GM23338 (cell line): ENCODE measurements around the gene ZSWIM5.

Source experiments
- CREB1 ChIP-seq: fragments of 250-450 bp; sonication (Bioruptor Pico); IDR thresholded peaks from 2 replicates; pipeline ENCODE4 v1.5.0; 2020; ENCODE audit warnings: low read depth, mild to moderate bottlenecking, moderate library complexity
- CTCF ChIP-seq, 2 experiments: fragments of 200-600 bp in 1 of 2; sonication (generic) in 1 of 2; conservative IDR thresholded peaks; 2 replicates each; pipeline versions ENCODE4 v1.5.1 to v1.6.1; 2016 to 2017; ENCODE audit warnings: antibody characterized with exemption in 2 of 2, low read depth in 2 of 2, mild to moderate bottlenecking in 2 of 2, moderate library complexity in 1 of 2
- ETS1 ChIP-seq: IDR thresholded peaks from 2 replicates; pipeline ENCODE4 v1.6.1; 2016; ENCODE audit warnings: antibody characterized with exemption
- EZH2 ChIP-seq: fragments of 200-600 bp; sonication (generic); IDR thresholded peaks from one replicate; pipeline ENCODE4 v1.8.0; 2017; ENCODE audit warnings: antibody characterized with exemption, mild to moderate bottlenecking, low read depth; ENCODE audit not compliant: unreplicated experiment
- EZH2phosphoT487 ChIP-seq: fragments of 200-600 bp; sonication (generic); IDR thresholded peaks from one replicate; pipeline ENCODE4 v1.8.1; 2018; ENCODE audit warnings: antibody characterized with exemption; ENCODE audit not compliant: unreplicated experiment
- JUNB ChIP-seq: IDR thresholded peaks from one replicate; pipeline ENCODE4 v1.6.1; 2016; ENCODE audit warnings: antibody characterized with exemption; ENCODE audit not compliant: unreplicated experiment
- NANOG ChIP-seq: IDR thresholded peaks from 2 replicates; pipeline ENCODE4 v1.6.1; 2016; ENCODE audit warnings: antibody characterized with exemption, borderline replicate concordance
- POLR2AphosphoS5 ChIP-seq: IDR thresholded peaks from 2 replicates; pipeline ENCODE4 v1.6.1; 2016; ENCODE audit warnings: antibody characterized with exemption, low read depth
- REST ChIP-seq: IDR thresholded peaks from one replicate; pipeline ENCODE4 v1.6.1; 2018; ENCODE audit warnings: antibody characterized with exemption; ENCODE audit not compliant: unreplicated experiment
- STAT1 ChIP-seq: IDR thresholded peaks from one replicate; pipeline ENCODE4 v1.6.1; 2016; ENCODE audit warnings: antibody characterized with exemption; ENCODE audit not compliant: unreplicated experiment
- ZNF114 ChIP-seq: fragments of 250-450 bp; sonication (Bioruptor Pico); IDR thresholded peaks from 2 replicates; pipeline ENCODE4 v1.5.0; 2020; ENCODE audit warnings: mild to moderate bottlenecking, moderate library complexity

GRCh38 chr1:45250544-45250943 is 44.1 kb upstream of the ZSWIM5 start:
- no peak for TF ChIP-seq CTCF (conservative IDR thresholded peaks at IDR 0.05; ENCODE audit: low read depth in 2 of 2)
- TF ChIP-seq POLR2AphosphoS5: no peak
- no peak for TF ChIP-seq CREB1 (CRISPR knock-in tag)
- no peak for TF ChIP-seq JUNB
- TF ChIP-seq EZH2: no peak
- TF ChIP-seq EZH2phosphoT487: no peak
- TF ChIP-seq ZNF114 (CRISPR knock-in tag): no peak
- no peak for TF ChIP-seq REST
- no peak for TF ChIP-seq ETS1
- TF ChIP-seq STAT1: no peak
- no peak for TF ChIP-seq NANOG
